K562 (cell line): ENCODE results near the gene DIAPH3. TPM values are rescaled to one million over a fixed set of nuclear protein-coding genes. Genes with fewer than 3 reads are reported as not detected.

ENCODE experiments used
- ATAC-seq: fragments of 200-7000 bp; cut with Tn5 transposase; 3 replicates; pipeline ENCODE4 v1.9.1; 2020; ENCODE audit warnings: moderate library complexity
- BruUV-seq: library from RNA; stranded (reverse); fragments of 400-500 nt; replicated peaks from 2 replicates; lab custom pipeline; 2021; lab: Mats Ljungman, UMichigan
- CTCF ChIA-PET: fragments of 300-600 bp; formaldehyde crosslinking; extraction: SDS; loops from one replicate; lab custom pipeline; 2021; ENCODE audit warnings: low intra/inter-chr PET ratio; lab: Yijun Ruan, JAX
- POLR2A ChIA-PET: fragments of 300-600, 350-650 bp; sonication (Branson Sonifier 250); formaldehyde crosslinking; extraction: SDS; loops from one replicate; lab custom pipeline; 2021; ENCODE audit warnings: antibody characterized with exemption, inconsistent platforms; lab: Yijun Ruan, JAX
- DNase-seq, 4 experiments: peaks; one replicate each; pipeline versions ENCODE4 v3.0.0 to v3.0.0-alpha.2; 2011 to 2018; ENCODE audit warnings: low spot score in 3 of 4, mixed read lengths in 3 of 4; ENCODE audit errors: extremely low read depth in 1 of 4
- FAIRE-seq: peaks from 2 replicates; lab custom pipeline; 2011; peaks lifted over from hg19 to GRCh38; lab: Jason Lieb, UNC
- H2AFZ ChIP-seq: 2 replicates; pipeline ENCODE4 v1.6.0; 2011; ENCODE audit warnings: low read depth, low read length, control low read depth, inconsistent platforms
- H3K27ac ChIP-seq: fragments of 200-600 bp; 3 replicates; pipeline ENCODE4 v1.8.0; 2011; ENCODE audit warnings: low read depth, mild to moderate bottlenecking, control low read depth, inconsistent platforms, low read length, moderate library complexity, mixed read lengths; ENCODE audit errors: extremely low read depth
- H3K27me3 ChIP-seq, 2 experiments: fragments of 300-600 bp in 1 of 2; 2 replicates in 1 of 2; 3 replicates in 1 of 2; pipeline versions ENCODE4 v1.6.0 to v1.8.0; 2011; ENCODE audit warnings: inconsistent platforms in 2 of 2, low read length in 2 of 2, mild to moderate bottlenecking in 1 of 2, mixed read lengths in 1 of 2, moderate library complexity in 1 of 2; ENCODE audit not compliant: control insufficient read depth in 2 of 2, insufficient read depth in 2 of 2
- H3K36me3 ChIP-seq: fragments of 300-600 bp; 3 replicates; pipeline ENCODE4 v1.8.0; 2011; ENCODE audit warnings: mild to moderate bottlenecking, low read length, inconsistent platforms; ENCODE audit not compliant: control insufficient read depth, insufficient read depth
- H3K4me1 ChIP-seq, 2 experiments: fragments of 200-600 bp in 1 of 2; replicated peaks in 1 of 2; 2 replicates in 1 of 2; 3 replicates in 1 of 2; pipeline versions ENCODE4 v1.5.1 to v1.8.0; 2011; ENCODE audit warnings: inconsistent platforms in 2 of 2, low read length in 2 of 2, mild to moderate bottlenecking in 1 of 2, mixed read lengths in 1 of 2, moderate library complexity in 1 of 2; ENCODE audit not compliant: control insufficient read depth in 2 of 2, insufficient read depth in 2 of 2
- H3K4me2 ChIP-seq: 2 replicates; pipeline ENCODE4 v1.6.1; 2011; ENCODE audit warnings: low read length, control low read depth, inconsistent platforms, mixed read lengths; ENCODE audit not compliant: insufficient read depth
- H3K4me3 ChIP-seq: fragments of 200-600 bp; sonication (generic), shearing (Covaris generic); 2 replicates; pipeline ENCODE4 v1.5.1; 2016; ENCODE audit warnings: control low read depth, inconsistent platforms
- H3K79me2 ChIP-seq: fragments of 200-600 bp; 3 replicates; pipeline ENCODE4 v1.8.0; 2011; ENCODE audit warnings: low read length, inconsistent platforms; ENCODE audit not compliant: control insufficient read depth, insufficient read depth
- H3K9ac ChIP-seq, 2 experiments: 2 replicates each; pipeline versions ENCODE4 v1.6.0 to v1.6.1; 2011; ENCODE audit warnings: low read depth in 2 of 2, low read length in 2 of 2, control low read depth in 1 of 2, inconsistent platforms in 1 of 2, mild to moderate bottlenecking in 1 of 2, mixed read lengths in 1 of 2; ENCODE audit not compliant: insufficient read depth in 1 of 2
- H3K9me1 ChIP-seq: one replicate; pipeline ENCODE4 v1.6.0; 2011; ENCODE audit warnings: inconsistent platforms, mild to moderate bottlenecking, low read length, moderate library complexity; ENCODE audit not compliant: control insufficient read depth, insufficient read depth
- H3K9me3 ChIP-seq: replicated peaks from 2 replicates; pipeline ENCODE4 v1.5.1; 2011; ENCODE audit warnings: low read depth, low read length, inconsistent platforms; ENCODE audit not compliant: control insufficient read depth, insufficient read depth
- H4K20me1 ChIP-seq: replicated peaks from 2 replicates; pipeline ENCODE4 v1.6.1; 2011; ENCODE audit warnings: low read length, inconsistent platforms, mixed read lengths; ENCODE audit not compliant: control insufficient read depth, insufficient read depth
- CHCHD3 ChIP-seq: fragments of 250-450 bp; sonication (Bioruptor Pico); IDR thresholded peaks from 2 replicates; pipeline ENCODE4 v2.1.2; 2022; ENCODE audit warnings: mild to moderate bottlenecking
- ETV5 ChIP-seq: sonication (generic); formaldehyde crosslinking; IDR thresholded peaks from 2 replicates; pipeline ENCODE4 v1.4.0; 2020; ENCODE audit warnings: low read depth, mild to moderate bottlenecking, missing genetic modification reagents
- KDM5B ChIP-seq: fragments of 200-600 bp; sonication (generic); IDR thresholded peaks from 2 replicates; pipeline ENCODE4 v1.6.1; 2012; ENCODE audit warnings: low read depth, mild to moderate bottlenecking, moderate library complexity, low read length, control low read depth, inconsistent platforms; ENCODE audit not compliant: insufficient replicate concordance
- MLX ChIP-seq, 2 experiments: fragments of 450-650 bp in 1 of 2; sonication (generic) in 1 of 2; formaldehyde crosslinking; conservative IDR thresholded peaks; 2 replicates each; pipeline versions ENCODE4 v1.4.0 to v1.8.1; 2020 to 2022; ENCODE audit warnings: mild to moderate bottlenecking in 1 of 2, missing genetic modification reagents in 1 of 2
- ZBTB2 ChIP-seq: fragments of 450-650 bp; IDR thresholded peaks from 2 replicates; pipeline ENCODE4 v1.6.1; 2016; ENCODE audit warnings: antibody characterized with exemption
- ZBTB9 ChIP-seq: fragments of 450-650 bp; formaldehyde crosslinking; IDR thresholded peaks from 2 replicates; pipeline ENCODE4 v1.4.0; 2020; ENCODE audit warnings: mild to moderate bottlenecking, moderate library complexity
- ZNF143 ChIP-seq: sonication (generic); formaldehyde crosslinking; IDR thresholded peaks from 2 replicates; pipeline ENCODE4 v1.9.0; 2022; ENCODE audit warnings: mild to moderate bottlenecking, missing genetic modification reagents
- ZNF212 ChIP-seq: fragments of 450-650 bp; formaldehyde crosslinking; IDR thresholded peaks from 2 replicates; pipeline ENCODE4 v1.4.0; 2020; ENCODE audit warnings: mild to moderate bottlenecking
- WGBS: fragments of 100-300 bp; shearing (Covaris generic); methylation state at CpG from one replicate; pipeline ENCODE4 v1.1.6; 2016; ENCODE audit warnings: low coverage, mixed read lengths; ENCODE audit not compliant: insufficient coverage; ENCODE audit errors: missing lambda C conversion rate; 5-methylcytosine and 5-hydroxymethylcytosine counted together
- in situ Hi-C: fragments of 300-500 bp; cut with MboI; formaldehyde crosslinking; loops from 4 replicates; pipeline ENCODE4 v1.15.0; 2018; ENCODE audit warnings: inconsistent platforms, mixed read lengths
- intact Hi-C: fragments of 100-400 bp; cut with micrococcal nuclease; formaldehyde crosslinking; loops from 2 replicates; pipeline ENCODE4 v1.14.2; 2022
- polyA plus RNA-seq, 8 experiments: library from polyadenylated mRNA; depleted of rRNA in 4 of 8; stranded (reverse) in 5 of 8; unstranded in 3 of 8; fragments of >200 nt; fragmentation: Nextera tagmentation in 2 of 8; fragmentation: Illumina TruSeq in 1 of 8; extraction: Ambion mirVana in 2 of 8; extraction: Trizol in 1 of 8; gene quantifications; 2 replicates each; pipeline versions ENCODE4 v1.2.1 to v1.2.3, GENCODE V29; 2011 to 2014; ENCODE audit warnings: inconsistent platforms in 1 of 8, missing spikeins in 1 of 8
- total RNA-seq, 7 experiments: library from RNA; depleted of rRNA in 6 of 7; stranded (reverse); fragments of >200 nt in 6 of 7; fragmentation: Illumina TruSeq in 2 of 7; extraction: Trizol in 2 of 7; gene quantifications; 2 replicates each; pipeline versions ENCODE4 v1.2.1 to v1.2.3, GENCODE V29; 2011 to 2021; ENCODE audit warnings: low replicate concordance in 1 of 7

Gene DIAPH3
- total and polyA plus RNA-seq, 9 of the 15 experiments (the other 6 are each of a cell fraction or from before 2014, with no cell fraction given): 9.0 to 18.7 (median 14.7) TPM

- CTCF ChIA-PET: no interaction called here
- FAIRE-seq: no peak
Measured at GRCh38 chr13:59674616-59675015, 489.1 kb downstream of the DIAPH3 start.

More at GRCh38 chr13:59674616-59675015, 489.1 kb downstream of the DIAPH3 start:
- in situ Hi-C loops: loop anchor here (10.0 kb wide), 1 partner anchor 660 kb away; no protein-coding TSS in a partner anchor
- Histone ChIP-seq H3K9ac (no peak overlapping the region), H4K20me1 (no peaks in the 10 kb centered on the region), H2AFZ (no peak overlapping the region), H3K27me3 (no peaks in the 10 kb centered on the region), H3K4me2 (no peak overlapping the region), H3K9me1 (no peaks in the 10 kb centered on the region), H3K27ac (no peak overlapping the region), H3K4me3 (no peak overlapping the region), H3K79me2 (no peaks in the 10 kb centered on the region), H3K36me3 (no peaks in the 10 kb centered on the region), H3K4me1 (no peaks in the 10 kb centered on the region), H3K9me3 (no peaks in the 10 kb centered on the region)
- DNase-seq (no peak), ATAC-seq (no peak)
- intact Hi-C loops: loop anchor here (5.0 kb wide), 1 partner anchor 282 kb away; no protein-coding TSS in a partner anchor
- 100% methylated on average over 1 of the region's 1 CpG for WGBS
- POLR2A ChIA-PET: no interaction called here
- no TSS peak for BruUV-seq
- TF ChIP-seq KDM5B (no peak), MLX (CRISPR knock-in tag; conservative IDR thresholded peaks at IDR 0.05) (no peak), ZNF143 (CRISPR knock-in tag) (no peak), ZBTB2 (no peak), ETV5 (CRISPR knock-in tag) (no peak), ZNF212 (CRISPR knock-in tag) (no peak), ZBTB9 (CRISPR knock-in tag) (no peak), CHCHD3 (no peak)
